ENCODE results near the gene CAMK2B.

DNA sequence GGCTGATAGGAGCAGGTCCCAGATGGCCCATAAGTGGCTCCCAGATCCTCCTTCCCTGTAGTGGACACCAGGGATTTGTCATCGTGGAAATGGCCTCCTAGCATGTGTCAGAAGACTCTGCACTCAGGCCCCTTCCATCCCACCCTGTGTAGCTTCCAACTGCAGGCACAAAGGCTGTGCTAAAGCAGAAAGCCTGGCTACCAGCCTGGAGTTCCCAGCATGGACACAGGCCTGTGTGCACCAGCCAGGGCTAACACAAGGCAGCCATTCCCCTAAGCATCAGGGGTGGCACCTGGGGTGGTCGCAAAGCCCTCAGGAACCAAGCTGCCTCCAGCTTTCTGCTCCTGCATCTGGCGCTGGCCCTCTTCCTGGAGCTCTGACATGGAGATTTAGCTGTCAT is 4.5 kb upstream of the CAMK2B start:
- TF ChIP-seq, protein P1, sequence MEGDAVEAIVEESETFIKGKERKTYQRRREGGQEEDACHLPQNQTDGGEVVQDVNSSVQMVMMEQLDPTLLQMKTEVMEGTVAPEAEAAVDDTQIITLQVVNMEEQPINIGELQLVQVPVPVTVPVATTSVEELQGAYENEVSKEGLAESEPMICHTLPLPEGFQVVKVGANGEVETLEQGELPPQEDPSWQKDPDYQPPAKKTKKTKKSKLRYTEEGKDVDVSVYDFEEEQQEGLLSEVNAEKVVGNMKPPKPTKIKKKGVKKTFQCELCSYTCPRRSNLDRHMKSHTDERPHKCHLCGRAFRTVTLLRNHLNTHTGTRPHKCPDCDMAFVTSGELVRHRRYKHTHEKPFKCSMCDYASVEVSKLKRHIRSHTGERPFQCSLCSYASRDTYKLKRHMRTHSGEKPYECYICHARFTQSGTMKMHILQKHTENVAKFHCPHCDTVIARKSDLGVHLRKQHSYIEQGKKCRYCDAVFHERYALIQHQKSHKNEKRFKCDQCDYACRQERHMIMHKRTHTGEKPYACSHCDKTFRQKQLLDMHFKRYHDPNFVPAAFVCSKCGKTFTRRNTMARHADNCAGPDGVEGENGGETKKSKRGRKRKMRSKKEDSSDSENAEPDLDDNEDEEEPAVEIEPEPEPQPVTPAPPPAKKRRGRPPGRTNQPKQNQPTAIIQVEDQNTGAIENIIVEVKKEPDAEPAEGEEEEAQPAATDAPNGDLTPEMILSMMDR (conservative IDR thresholded peaks at IDR 0.05; ENCODE audit: low read depth, low read length) = no peak
- no peak for TF ChIP-seq EZH2 (IDR thresholded peaks at IDR 0.05; ENCODE audit: borderline replicate concordance, low read depth, low read length, poor library complexity, severe bottlenecking)
